Esophagus muscularis mucosa (tissue), 4 donors: ENCODE results near the gene TAF5L. TPM values are rescaled to one million over a fixed set of nuclear protein-coding genes. Genes with fewer than 3 reads are reported as not detected.

Experiments
- DNase-seq: peaks from one replicate; pipeline ENCODE4 v3.0.0-alpha.2; 2017; ENCODE audit errors: extremely low spot score
- H3K27ac ChIP-seq, 4 donors: fragments of 200-600 bp; sonication (generic); replicated peaks in 1 of 4; 1 replicate in 3 of 4; 2 replicates in 1 of 4; pipeline ENCODE4 v1.5.1; 2016 to 2019; ENCODE audit warnings: mild to moderate bottlenecking in 1 of 4
- H3K27me3 ChIP-seq, 4 donors: fragments of 200-600 bp; sonication (generic); one replicate each; pipeline versions ENCODE4 v1.5.1 to v1.6.0; 2016 to 2019
- H3K36me3 ChIP-seq, 4 donors: fragments of 200-600 bp; sonication (generic); one replicate each; pipeline ENCODE4 v1.5.1; 2016 to 2019
- H3K4me1 ChIP-seq, 4 donors: fragments of 200-600 bp; sonication (generic); one replicate each; pipeline ENCODE4 v1.5.1; 2016 to 2019
- H3K4me3 ChIP-seq, 4 donors: fragments of 200-600 bp; sonication (generic); 1 replicate in 2 of 4; 2 replicates in 2 of 4; pipeline ENCODE4 v1.5.1; 2016 to 2019; ENCODE audit warnings: mild to moderate bottlenecking in 4 of 4, moderate library complexity in 1 of 4
- H3K9me3 ChIP-seq, 4 donors: fragments of 200-600 bp; sonication (generic); 1 replicate in 3 of 4; 2 replicates in 1 of 4; pipeline ENCODE4 v1.5.1; 2016 to 2019
- CTCF ChIP-seq, 3 experiments: fragments of 200-600 bp in 2 of 3; fragments of 450-650 bp in 1 of 3; sonication (generic) in 2 of 3; IDR thresholded peaks; one replicate each; pipeline ENCODE4 v1.5.1; 2017 to 2019; ENCODE audit warnings: antibody characterized with exemption in 3 of 3, mild to moderate bottlenecking in 2 of 3, moderate library complexity in 1 of 3
- EP300 ChIP-seq: sonication (generic); formaldehyde crosslinking; IDR thresholded peaks from one replicate; pipeline ENCODE4 v1.6.1; 2017; ENCODE audit warnings: antibody characterized with exemption
- POLR2A ChIP-seq: fragments of 450-650 bp; IDR thresholded peaks from one replicate; pipeline ENCODE4 v1.6.1; 2017; ENCODE audit warnings: antibody characterized with exemption, moderate library complexity, mild to moderate bottlenecking, low read depth
- POLR2AphosphoS5 ChIP-seq, 2 donors: sonication (generic); formaldehyde crosslinking; IDR thresholded peaks; one replicate each; pipeline ENCODE4 v1.6.1; 2017; ENCODE audit warnings: antibody characterized with exemption in 2 of 2
- WGBS: methylation state at CpG from one replicate; pipeline ENCODE4 v1.1.5; 2018; 5-methylcytosine and 5-hydroxymethylcytosine counted together
- intact Hi-C: fragments of 100-400 bp; cut with DNase I; formaldehyde crosslinking; loops from one replicate; pipeline ENCODE4 v1.15.1; 2023
- total RNA-seq, 4 donors: library from RNA; depleted of rRNA; stranded (reverse); fragments of >200 nt; gene quantifications; one replicate each; pipeline versions ENCODE4 v1.1.0 to v1.2.1, GENCODE V29; 2016

The TAF5L gene
- total RNA-seq, 4 donors from 2014 or later = 18.7 to 29.6 (median 23.4) TPM

DNA sequence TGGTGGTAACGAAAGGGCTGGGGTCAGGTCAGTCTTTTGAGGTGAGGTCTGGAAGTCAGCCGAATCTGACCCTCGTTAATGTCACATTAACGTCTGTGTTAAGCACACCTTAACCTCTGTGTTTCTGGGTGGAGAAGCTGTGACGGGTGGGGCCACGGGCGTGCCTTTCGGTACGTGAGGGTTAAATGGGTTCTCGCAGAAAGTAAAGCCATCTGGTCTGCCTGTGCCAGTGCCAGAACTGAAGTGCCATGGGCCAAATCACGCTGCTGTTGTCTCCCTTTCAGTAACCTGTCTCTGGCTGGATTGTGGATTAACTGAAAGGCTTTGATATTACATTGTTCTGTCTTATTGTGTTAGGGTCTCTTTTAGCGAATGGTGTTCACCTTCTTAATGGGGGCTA, 14.5 kb upstream of the TAF5L start:
- H3K27me3 ChIP-seq = no peaks in the 10 kb centered on the region
- H3K9me3 ChIP-seq = no peaks in the 10 kb centered on the region
- TF ChIP-seq EP300 = no peak
- no peak for TF ChIP-seq POLR2A
- TF ChIP-seq POLR2AphosphoS5 (IDR thresholded peaks at IDR 0.05) = no peak
- no peak for TF ChIP-seq CTCF (IDR thresholded peaks at IDR 0.05)
- DNase-seq = no peak
- H3K4me3 ChIP-seq = no peak overlapping the region
- WGBS = 83% methylated on average over 12 of the region's 12 CpGs
- H3K4me1 ChIP-seq = peaks cover 0 to 11% (median 0%) of the 10 kb centered on the region in 4 donors
- peaks cover 25 to 74% (median 56%) of the 10 kb centered on the region in 4 donors for H3K36me3 ChIP-seq
- no peak overlapping the region for H3K27ac ChIP-seq
- intact Hi-C loops = no loop called here

- H3K27me3 ChIP-seq = no peaks in the 10 kb centered on the region
- 87% methylated on average over 11 of the region's 12 CpGs for WGBS
- H3K4me1 ChIP-seq = peaks cover 0 to 11% (median 0%) of the 10 kb centered on the region in 4 donors
- H3K36me3 ChIP-seq = peaks cover 40 to 67% (median 52%) of the 10 kb centered on the region in 4 donors
- intact Hi-C loops = no loop called here
- no peaks in the 10 kb centered on the region for H3K9me3 ChIP-seq
- DNase-seq = no peak
- no peak overlapping the region for H3K4me3 ChIP-seq
- H3K27ac ChIP-seq = no peak overlapping the region
- no peak for TF ChIP-seq CTCF (IDR thresholded peaks at IDR 0.05)
- TF ChIP-seq POLR2A = no peak
- TF ChIP-seq POLR2AphosphoS5 (IDR thresholded peaks at IDR 0.05) = no peak
- no peak for TF ChIP-seq EP300
Measured at GRCh38 chr1:229637746-229638145, 11.8 kb upstream of the TAF5L start.

DNA sequence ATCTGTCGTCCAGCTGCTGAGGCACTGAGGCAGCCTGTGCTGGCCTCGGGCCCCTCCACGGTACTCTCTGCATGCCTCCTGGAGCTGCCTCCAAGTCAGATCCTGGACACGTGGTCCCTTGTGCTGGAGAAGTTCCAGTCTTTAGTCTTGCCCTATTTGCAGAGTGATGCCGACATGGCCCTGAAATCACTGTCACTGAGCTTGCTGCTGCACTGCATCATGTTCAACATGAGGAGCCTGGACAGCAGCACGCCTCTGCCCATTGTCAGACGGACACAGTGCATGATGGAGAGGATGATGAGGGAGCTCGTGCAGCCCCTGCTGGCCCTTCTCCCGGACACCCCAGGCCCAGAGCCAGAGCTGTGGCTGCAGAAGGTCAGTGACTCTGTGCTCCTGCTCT, 10.1 kb upstream of the TAF5L start:
- WGBS = 97% methylated on average over 7 of the region's 9 CpGs
- intact Hi-C loops = no loop called here

DNA sequence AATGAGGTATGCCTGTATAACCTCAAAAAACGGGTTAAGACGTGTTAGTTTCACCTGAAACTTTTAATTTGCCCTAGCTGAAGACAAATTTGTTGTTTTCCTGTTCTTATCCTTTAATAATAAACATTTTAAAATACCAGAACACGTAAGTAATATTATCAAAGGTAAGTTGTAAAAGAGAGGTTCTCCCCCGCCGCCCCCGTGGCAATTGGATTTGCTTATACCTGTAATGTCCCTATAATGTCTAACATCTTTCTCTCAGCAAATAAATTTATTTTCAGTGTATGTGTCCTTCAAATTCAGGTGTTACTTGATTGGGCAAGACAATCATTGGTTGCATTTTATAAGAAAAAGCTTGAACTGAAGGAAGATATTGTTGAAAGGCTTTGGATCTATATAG, 6.0 kb upstream of the TAF5L start:
- 95% methylated on average over 6 of the region's 6 CpGs for WGBS
- Histone ChIP-seq H3K27me3 (no peaks in the 10 kb centered on the region), H3K36me3 (peaks cover 30 to 37% (median 32%) of the 10 kb centered on the region in 4 donors), H3K4me3 (no peak overlapping the region), H3K9me3 (no peaks in the 10 kb centered on the region), H3K27ac (no peak overlapping the region), H3K4me1 (peaks cover 6 to 8% (median 7%) of the 10 kb centered on the region in 4 donors)
- DNase-seq = peak; percentile 57
- intact Hi-C loops = no loop called here
- no peak for TF ChIP-seq EP300

More for the DNA sequence above, 10.1 kb upstream of the TAF5L start:
- Histone ChIP-seq H3K4me3 (no peak overlapping the region), H3K4me1 (peaks cover 0 to 5% (median 0%) of the 10 kb centered on the region in 4 donors), H3K9me3 (no peaks in the 10 kb centered on the region), H3K27ac (no peak overlapping the region), H3K36me3 (peaks cover 40 to 60% (median 51%) of the 10 kb centered on the region in 4 donors), H3K27me3 (no peaks in the 10 kb centered on the region)
- DNase-seq = no peak
- no peak for TF ChIP-seq POLR2AphosphoS5 (IDR thresholded peaks at IDR 0.05)
- TF ChIP-seq POLR2A = no peak

DNA sequence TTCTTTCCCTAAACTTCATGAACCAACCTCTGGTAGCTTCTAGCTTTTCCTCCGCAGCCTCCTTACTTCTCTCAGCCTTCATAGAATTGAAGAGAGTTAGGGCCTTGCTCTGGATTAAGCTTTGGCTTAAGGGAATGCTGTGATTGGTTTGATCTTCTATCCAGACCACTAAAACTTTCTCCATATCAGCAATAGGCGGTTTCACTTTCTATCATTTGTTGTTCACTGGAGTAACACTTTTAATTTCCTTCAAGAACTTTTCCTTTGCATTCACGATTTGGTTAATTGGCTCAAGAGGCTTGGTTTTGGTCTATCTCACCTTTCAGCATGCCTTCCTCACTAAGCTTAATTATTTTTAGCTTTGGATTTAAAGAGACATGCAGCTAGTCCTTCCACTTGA, 5.2 kb upstream of the TAF5L start:
- Histone ChIP-seq H3K4me1 (peaks cover 9 to 13% (median 11%) of the 10 kb centered on the region in 4 donors), H3K36me3 (peaks cover 22 to 28% (median 23%) of the 10 kb centered on the region in 4 donors), H3K27me3 (no peaks in the 10 kb centered on the region), H3K27ac (no peak overlapping the region), H3K9me3 (no peaks in the 10 kb centered on the region), H3K4me3 (no peak overlapping the region)
- WGBS = 93% methylated on average over 3 of the region's 3 CpGs
- no peak for DNase-seq
- intact Hi-C loops = no loop called here
- TF ChIP-seq EP300 (no peak), POLR2AphosphoS5 (IDR thresholded peaks at IDR 0.05) (no peak), CTCF (IDR thresholded peaks at IDR 0.05) (no peak), POLR2A (no peak)

DNA sequence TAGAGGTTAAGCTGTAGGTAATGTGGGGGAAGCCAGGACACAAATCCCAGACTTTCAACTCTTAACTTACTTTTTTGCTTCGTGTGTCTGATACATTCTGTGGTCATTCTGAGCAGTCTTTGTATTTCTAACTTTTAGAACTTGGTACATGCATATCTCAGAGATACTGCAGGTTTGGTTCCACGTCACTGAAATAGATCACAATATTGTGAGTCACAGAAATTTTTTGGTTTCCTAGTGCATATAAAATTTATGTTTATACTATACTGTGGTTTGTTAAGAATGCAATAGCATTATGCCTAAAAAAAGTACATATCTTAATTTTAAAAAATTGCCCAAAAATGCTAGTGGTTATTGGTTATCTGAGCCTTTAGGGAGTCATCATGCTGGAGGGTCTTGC, 3.3 kb upstream of the TAF5L start:
- WGBS = 84% methylated on average over 2 of the region's 2 CpGs
- Histone ChIP-seq H3K36me3 (peaks cover 3 to 10% (median 5%) of the 10 kb centered on the region in 4 donors), H3K4me3 (no peak overlapping the region), H3K9me3 (no peaks in the 10 kb centered on the region), H3K4me1 (peaks cover 16 to 24% (median 19%) of the 10 kb centered on the region in 4 donors), H3K27ac (no peak overlapping the region), H3K27me3 (no peaks in the 10 kb centered on the region)
- TF ChIP-seq CTCF (IDR thresholded peaks at IDR 0.05) (no peak), POLR2AphosphoS5 (IDR thresholded peaks at IDR 0.05) (no peak), POLR2A (no peak), EP300 (no peak)
- no peak for DNase-seq
- intact Hi-C loops = no loop called here
